Gastrocnemius medialis (tissue), 4 donors: ENCODE measurements around the gene CD72.
A peak's percentile ranks its signal among the peaks of the same experiment; 100 is the strongest.

Experiments
- CTCF ChIP-seq, 5 experiments: fragments of 450-650 bp in 3 of 5; fragments of 200-600 bp in 2 of 5; sonication (generic) in 2 of 5; IDR thresholded peaks in 4 of 5; conservative IDR thresholded peaks in 1 of 5; 1 replicate in 4 of 5; 2 replicates in 1 of 5; pipeline ENCODE4 v1.5.1; 2016 to 2019; ENCODE audit warnings: antibody characterized with exemption in 5 of 5, mild to moderate bottlenecking in 3 of 5, moderate library complexity in 3 of 5
- POLR2A ChIP-seq, 2 donors: fragments of 450-650 bp; IDR thresholded peaks; one replicate each; pipeline ENCODE4 v1.6.1; 2017; ENCODE audit warnings: antibody characterized with exemption in 2 of 2, mild to moderate bottlenecking in 2 of 2, moderate library complexity in 2 of 2

- no peak for TF ChIP-seq CTCF (IDR thresholded peaks at IDR 0.05 in 4 of 5, conservative IDR thresholded peaks at IDR 0.05 in 1 of 5)
- TF ChIP-seq POLR2A (IDR thresholded peaks at IDR 0.05), result peak; percentile 8 to 18
Measured at GRCh38 chr9:35659340-35659739, 41.1 kb upstream of the CD72 start.
